ENCODE data around the gene TWF2.

DNA sequence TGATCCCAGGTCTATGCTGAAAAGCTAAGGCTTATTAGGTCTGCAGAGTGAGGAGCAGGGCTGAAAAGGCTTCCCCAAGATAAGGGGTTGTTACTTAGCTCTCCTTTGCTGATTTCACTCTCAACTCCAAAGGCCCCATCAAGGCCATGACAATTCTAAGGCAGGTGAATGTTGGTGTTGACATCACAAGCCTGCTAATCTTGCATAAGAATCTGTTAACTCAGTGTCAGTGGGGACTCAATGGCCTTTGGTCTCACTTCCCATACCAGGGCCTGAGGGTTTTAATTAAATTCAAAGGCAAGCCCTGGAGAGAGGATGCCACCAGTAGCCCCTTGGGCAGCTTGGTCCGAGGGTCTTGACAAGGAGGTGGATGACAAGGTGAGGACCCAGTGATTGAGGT lies 50.4 kb downstream of the TWF2 start:
- TF ChIP-seq, protein P1, sequence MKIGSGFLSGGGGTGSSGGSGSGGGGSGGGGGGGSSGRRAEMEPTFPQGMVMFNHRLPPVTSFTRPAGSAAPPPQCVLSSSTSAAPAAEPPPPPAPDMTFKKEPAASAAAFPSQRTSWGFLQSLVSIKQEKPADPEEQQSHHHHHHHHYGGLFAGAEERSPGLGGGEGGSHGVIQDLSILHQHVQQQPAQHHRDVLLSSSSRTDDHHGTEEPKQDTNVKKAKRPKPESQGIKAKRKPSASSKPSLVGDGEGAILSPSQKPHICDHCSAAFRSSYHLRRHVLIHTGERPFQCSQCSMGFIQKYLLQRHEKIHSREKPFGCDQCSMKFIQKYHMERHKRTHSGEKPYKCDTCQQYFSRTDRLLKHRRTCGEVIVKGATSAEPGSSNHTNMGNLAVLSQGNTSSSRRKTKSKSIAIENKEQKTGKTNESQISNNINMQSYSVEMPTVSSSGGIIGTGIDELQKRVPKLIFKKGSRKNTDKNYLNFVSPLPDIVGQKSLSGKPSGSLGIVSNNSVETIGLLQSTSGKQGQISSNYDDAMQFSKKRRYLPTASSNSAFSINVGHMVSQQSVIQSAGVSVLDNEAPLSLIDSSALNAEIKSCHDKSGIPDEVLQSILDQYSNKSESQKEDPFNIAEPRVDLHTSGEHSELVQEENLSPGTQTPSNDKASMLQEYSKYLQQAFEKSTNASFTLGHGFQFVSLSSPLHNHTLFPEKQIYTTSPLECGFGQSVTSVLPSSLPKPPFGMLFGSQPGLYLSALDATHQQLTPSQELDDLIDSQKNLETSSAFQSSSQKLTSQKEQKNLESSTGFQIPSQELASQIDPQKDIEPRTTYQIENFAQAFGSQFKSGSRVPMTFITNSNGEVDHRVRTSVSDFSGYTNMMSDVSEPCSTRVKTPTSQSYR (CRISPR knock-in tag; IDR thresholded peaks at IDR 0.05; ENCODE audit: borderline replicate concordance) = no peak
- TF ChIP-seq ZNF589 (CRISPR knock-in tag; conservative IDR thresholded peaks at IDR 0.05) (no peak), ZBTB1 (CRISPR knock-in tag; IDR thresholded peaks at IDR 0.05; ENCODE audit: borderline replicate concordance) (no peak), SKI (IDR thresholded peaks at IDR 0.05; ENCODE audit: partially characterized antibody) (no peak), MZF1 (CRISPR knock-in tag; IDR thresholded peaks at IDR 0.05; ENCODE audit: borderline replicate concordance) (no peak), SP2 (CRISPR knock-in tag; IDR thresholded peaks at IDR 0.05) (no peak), TAF1 (CRISPR knock-in tag; IDR thresholded peaks at IDR 0.05) (no peak)
- TF ChIP-seq, protein P2, sequence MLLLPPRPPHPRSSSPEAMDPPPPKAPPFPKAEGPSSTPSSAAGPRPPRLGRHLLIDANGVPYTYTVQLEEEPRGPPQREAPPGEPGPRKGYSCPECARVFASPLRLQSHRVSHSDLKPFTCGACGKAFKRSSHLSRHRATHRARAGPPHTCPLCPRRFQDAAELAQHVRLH (CRISPR knock-in tag; IDR thresholded peaks at IDR 0.05; ENCODE audit: borderline replicate concordance, low read depth) = no peak
- TF ChIP-seq, protein P3, sequence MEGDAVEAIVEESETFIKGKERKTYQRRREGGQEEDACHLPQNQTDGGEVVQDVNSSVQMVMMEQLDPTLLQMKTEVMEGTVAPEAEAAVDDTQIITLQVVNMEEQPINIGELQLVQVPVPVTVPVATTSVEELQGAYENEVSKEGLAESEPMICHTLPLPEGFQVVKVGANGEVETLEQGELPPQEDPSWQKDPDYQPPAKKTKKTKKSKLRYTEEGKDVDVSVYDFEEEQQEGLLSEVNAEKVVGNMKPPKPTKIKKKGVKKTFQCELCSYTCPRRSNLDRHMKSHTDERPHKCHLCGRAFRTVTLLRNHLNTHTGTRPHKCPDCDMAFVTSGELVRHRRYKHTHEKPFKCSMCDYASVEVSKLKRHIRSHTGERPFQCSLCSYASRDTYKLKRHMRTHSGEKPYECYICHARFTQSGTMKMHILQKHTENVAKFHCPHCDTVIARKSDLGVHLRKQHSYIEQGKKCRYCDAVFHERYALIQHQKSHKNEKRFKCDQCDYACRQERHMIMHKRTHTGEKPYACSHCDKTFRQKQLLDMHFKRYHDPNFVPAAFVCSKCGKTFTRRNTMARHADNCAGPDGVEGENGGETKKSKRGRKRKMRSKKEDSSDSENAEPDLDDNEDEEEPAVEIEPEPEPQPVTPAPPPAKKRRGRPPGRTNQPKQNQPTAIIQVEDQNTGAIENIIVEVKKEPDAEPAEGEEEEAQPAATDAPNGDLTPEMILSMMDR (CRISPR knock-in tag; IDR thresholded peaks at IDR 0.05) = no peak
